Measurements from ENCODE around the gene EGLN1. TPM values are rescaled to one million over a fixed set of nuclear protein-coding genes. Genes with fewer than 3 reads are reported as not detected.

The EGLN1 gene
- total and polyA plus RNA-seq, 10 of the 15 experiments (the other 5 are each of a cell fraction or from before 2014, with no cell fraction given) = 2.4 to 46.6 (median 8.7) TPM

GRCh38 chr1:231411036-231411531 lies 11.0 kb downstream of the EGLN1 start (continued):
- TF ChIP-seq ETV6 (conservative IDR thresholded peaks at IDR 0.05 in 1 of 2, IDR thresholded peaks at IDR 0.05 in 1 of 2; ENCODE audit: borderline replicate concordance in 1 of 2, low read depth in 1 of 2) (no peak), POLR2A (IDR thresholded peaks at IDR 0.05; ENCODE audit: low read depth, low read length) (no peak), TCF12 (IDR thresholded peaks at IDR 0.05; ENCODE audit: low read depth, low read length) (no peak), HDGF (IDR thresholded peaks at IDR 0.05) (no peak), IRF4 (IDR thresholded peaks at IDR 0.05; ENCODE audit: low read depth, low read length) (no peak), TCF3 (IDR thresholded peaks at IDR 0.05; ENCODE audit: borderline replicate concordance, insufficient read depth, low read depth, low read length) (no peak), SP1 (IDR thresholded peaks at IDR 0.05; ENCODE audit: low read depth, low read length) (no peak), SMARCA5 (IDR thresholded peaks at IDR 0.05) (no peak)
- TF ChIP-seq, protein P1, sequence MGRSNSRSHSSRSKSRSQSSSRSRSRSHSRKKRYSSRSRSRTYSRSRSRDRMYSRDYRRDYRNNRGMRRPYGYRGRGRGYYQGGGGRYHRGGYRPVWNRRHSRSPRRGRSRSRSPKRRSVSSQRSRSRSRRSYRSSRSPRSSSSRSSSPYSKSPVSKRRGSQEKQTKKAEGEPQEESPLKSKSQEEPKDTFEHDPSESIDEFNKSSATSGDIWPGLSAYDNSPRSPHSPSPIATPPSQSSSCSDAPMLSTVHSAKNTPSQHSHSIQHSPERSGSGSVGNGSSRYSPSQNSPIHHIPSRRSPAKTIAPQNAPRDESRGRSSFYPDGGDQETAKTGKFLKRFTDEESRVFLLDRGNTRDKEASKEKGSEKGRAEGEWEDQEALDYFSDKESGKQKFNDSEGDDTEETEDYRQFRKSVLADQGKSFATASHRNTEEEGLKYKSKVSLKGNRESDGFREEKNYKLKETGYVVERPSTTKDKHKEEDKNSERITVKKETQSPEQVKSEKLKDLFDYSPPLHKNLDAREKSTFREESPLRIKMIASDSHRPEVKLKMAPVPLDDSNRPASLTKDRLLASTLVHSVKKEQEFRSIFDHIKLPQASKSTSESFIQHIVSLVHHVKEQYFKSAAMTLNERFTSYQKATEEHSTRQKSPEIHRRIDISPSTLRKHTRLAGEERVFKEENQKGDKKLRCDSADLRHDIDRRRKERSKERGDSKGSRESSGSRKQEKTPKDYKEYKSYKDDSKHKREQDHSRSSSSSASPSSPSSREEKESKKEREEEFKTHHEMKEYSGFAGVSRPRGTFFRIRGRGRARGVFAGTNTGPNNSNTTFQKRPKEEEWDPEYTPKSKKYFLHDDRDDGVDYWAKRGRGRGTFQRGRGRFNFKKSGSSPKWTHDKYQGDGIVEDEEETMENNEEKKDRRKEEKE (IDR thresholded peaks at IDR 0.05) = no peak

DNA sequence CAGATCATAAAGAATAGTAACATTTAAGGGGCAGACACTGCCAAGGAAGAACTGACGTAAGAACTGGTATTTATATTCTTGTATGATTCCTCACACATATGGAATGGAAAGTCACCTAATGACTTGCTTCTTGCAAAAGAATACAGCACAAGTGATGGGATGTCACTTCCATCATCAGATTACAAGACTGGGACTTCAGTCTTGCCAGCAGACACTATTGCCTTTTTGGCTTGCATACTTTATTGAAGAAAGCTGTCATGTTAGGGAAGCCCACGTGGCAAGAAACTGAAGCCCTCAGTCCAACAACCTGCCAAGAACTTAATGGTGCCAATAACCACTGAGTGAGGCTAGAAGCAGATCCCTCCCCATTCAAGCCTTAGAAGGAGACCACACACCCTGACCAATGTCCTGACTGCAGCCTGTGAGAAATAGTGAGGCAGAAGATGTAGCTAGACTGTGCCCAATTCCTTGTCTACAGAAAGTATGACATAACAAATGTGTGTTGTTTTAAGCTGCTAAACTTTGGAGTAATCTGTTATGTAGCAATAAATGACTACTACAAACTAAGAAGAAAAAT lies 12.0 kb downstream of the EGLN1 start:
- 100% methylated on average over 2 of the region's 2 CpGs for WGBS (ENCODE audit: insufficient coverage, insufficient replicate concordance, low lambda C conversion rate, missing lambda C conversion rate)
- POLR2A ChIA-PET = interaction anchor here (1.9 kb wide), 1 partner anchor 10 kb away, joined by 5 read pairs; no protein-coding TSS in a partner anchor
- no peak for TF ChIP-seq CEBPZ (IDR thresholded peaks at IDR 0.05; ENCODE audit: low read depth, low read length)
- no peak for TF ChIP-seq PAX8 (IDR thresholded peaks at IDR 0.05)
- TF ChIP-seq EED (IDR thresholded peaks at IDR 0.05; ENCODE audit: low read depth) = no peak
- TF ChIP-seq SMC3 (IDR thresholded peaks at IDR 0.05; ENCODE audit: borderline replicate concordance, low read length) = no peak

More for the DNA sequence above, 12.0 kb downstream of the EGLN1 start:
- H3K4me3 ChIP-seq = 0 out of 2 replicates have a peak overlapping the region, but pooled peaks have one; percentile 11
- RAD21 ChIA-PET (ENCODE audit: unreplicated experiment) = interaction anchor here (1.0 to 1.8 kb wide), 2 partner anchors 69 to 72 kb away, joined by 3 to 4 read pairs; partner anchors contain the start of genes EXOC8 and SPRTN
- CTCF ChIA-PET = interaction anchor here (0.6 to 1.0 kb wide), 3 partner anchors 11 to 183 kb away, joined by 3 to 4 read pairs (median 4); no protein-coding TSS in a partner anchor
- H3K27ac ChIP-seq (ENCODE audit: control insufficient read depth, insufficient read depth) = no peak overlapping the region
- H3K4me1 ChIP-seq (ENCODE audit: control insufficient read depth, insufficient read depth, low read length) = peaks cover 5% of the 10 kb centered on the region; the same call in 1 of the 2 replicates
- SMC1A ChIA-PET (ENCODE audit: uncharacterized antibody, unreplicated experiment) = interaction anchor here (0.5 to 1.7 kb wide), 5 partner anchors 9 to 1706 kb away, joined by 3 to 7 read pairs (median 4); no protein-coding TSS in a partner anchor
- no peak overlapping the region for H2AFZ ChIP-seq (ENCODE audit: control insufficient read depth, low read depth, low read length)
- ATAC-seq (peak; percentile 38), FAIRE-seq (no peak), DNase-seq (ENCODE audit: low read depth, low spot score) (no peak)
- BruUV-seq (replicated peaks) = no TSS peak
- in situ Hi-C loops (cut with MboI) (no loop called here), intact Hi-C loops (cut with micrococcal nuclease; ENCODE audit: unreplicated experiment) (no loop called here)
- no peaks in the 10 kb centered on the region for H3K9me3 ChIP-seq (replicated peaks; ENCODE audit: control insufficient read depth, insufficient read depth, low read length)
- H3K79me2 ChIP-seq (ENCODE audit: control insufficient read depth, insufficient read depth, low read length) = peaks cover 76% of the 10 kb centered on the region
- H3K27me3 ChIP-seq (replicated peaks in 1 of 2; ENCODE audit: control insufficient read depth in 2 of 2, insufficient read depth in 2 of 2, low read length in 1 of 2) = no peaks in the 10 kb centered on the region
- peaks cover 4% of the 10 kb centered on the region; the same call in 1 of the 2 replicates for H4K20me1 ChIP-seq (ENCODE audit: control insufficient read depth, insufficient read depth)
- no peak overlapping the region for H3K9ac ChIP-seq (ENCODE audit: control insufficient read depth, insufficient read depth, low read length)
- peak overlapping the region; percentile 33; the same call in 1 of the 2 replicates for H3K4me2 ChIP-seq (ENCODE audit: control insufficient read depth, insufficient read depth)
- H3K36me3 ChIP-seq (ENCODE audit: control insufficient read depth in 2 of 2, insufficient read depth in 2 of 2, low read length in 1 of 2) = peaks cover 0 to 11% of the 10 kb centered on the region in 2 experiments; a peak in 1 of 4 replicates

All from GM12878 (cell line).